HG03175 (cell line): ENCODE data around the gene MAP6D1.
A peak's percentile ranks its signal among the peaks of the same experiment; 100 is the strongest.

Experiments used
- ATAC-seq: cut with Tn5 transposase; IDR thresholded peaks from one replicate; pipeline ENCODE4 v1.9.1; 2021; ENCODE audit warnings: mild to moderate bottlenecking, moderate library complexity; ENCODE audit not compliant: unreplicated experiment

MAP6D1 gene

DNA sequence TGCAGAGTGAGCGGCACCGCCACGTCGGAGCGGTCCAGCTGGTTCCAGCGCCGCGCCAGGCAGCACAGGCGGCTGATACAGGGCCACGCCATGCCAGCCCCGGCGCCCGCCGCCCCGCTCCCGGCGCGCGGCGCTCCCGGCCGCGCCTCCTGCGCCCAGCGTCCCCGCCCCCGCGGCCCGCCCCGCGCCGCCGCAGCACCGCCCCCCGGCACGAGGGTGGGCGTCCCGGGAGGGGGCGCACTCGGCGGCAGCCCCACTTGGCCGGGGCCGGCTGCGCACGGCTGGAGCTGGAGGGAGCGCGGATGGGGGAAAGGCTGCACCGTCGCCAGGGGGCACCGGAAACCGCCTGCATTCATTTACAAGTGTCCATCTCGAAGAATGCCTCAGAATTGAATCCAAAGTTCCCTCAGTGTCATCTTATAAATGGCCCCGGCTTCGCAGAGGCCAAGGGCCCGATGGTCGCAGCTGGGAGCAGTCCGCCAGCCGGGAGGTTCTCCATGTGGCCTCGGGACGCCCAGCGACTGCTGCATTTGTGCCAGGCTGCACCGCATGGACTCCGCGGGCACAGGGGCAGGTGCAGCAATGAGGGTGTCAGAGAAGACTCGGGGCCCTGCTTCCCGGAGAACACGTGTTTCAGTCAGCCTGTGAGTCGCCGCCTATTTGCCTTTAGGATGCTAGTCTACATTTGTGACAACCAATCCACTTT is at the start of gene MAP6D1:
MAP6D1 (minus strand) TSS at position 122 of the 706 bp plus-strand sequence; CDS start at position 92, 30 bp downstream.
- ATAC-seq = peak; percentile 55

DNA sequence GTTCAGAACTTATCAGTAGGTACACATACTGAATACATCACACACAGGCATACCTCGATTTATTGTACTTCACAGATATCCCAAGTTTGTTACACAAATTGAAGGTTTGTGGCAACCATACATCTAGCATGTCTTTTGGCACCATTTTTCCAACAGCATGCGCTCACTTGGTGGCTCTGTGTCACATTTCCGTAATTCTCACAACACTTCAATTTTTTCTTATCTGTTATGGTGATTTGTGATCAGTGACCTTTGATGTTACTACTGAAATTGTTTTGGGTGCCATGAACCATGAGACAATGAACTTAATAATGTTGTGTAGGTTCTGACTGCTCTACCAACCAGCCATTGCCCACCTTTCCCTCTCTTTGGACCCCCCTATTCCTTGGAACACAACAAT is 48.5 kb upstream of the MAP6D1 start:
- ATAC-seq = no peak

DNA sequence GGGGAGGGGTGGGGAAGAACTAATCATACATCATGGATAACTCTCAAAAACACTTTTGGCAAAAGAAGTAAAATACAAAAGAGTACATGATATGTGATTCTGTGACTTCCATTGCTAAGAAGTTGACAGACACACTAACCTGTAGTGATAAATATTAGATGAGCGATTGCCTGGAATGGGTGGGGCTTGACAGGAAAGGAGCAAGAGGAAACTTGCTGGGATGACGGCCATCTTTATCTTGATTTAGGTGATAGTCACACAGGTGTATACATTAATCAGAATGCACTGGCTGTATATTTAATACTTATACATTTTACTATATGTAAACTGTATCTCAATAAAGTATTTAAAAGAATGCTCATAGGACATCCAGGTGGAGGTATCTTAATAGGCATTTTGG is 46.2 kb upstream of the MAP6D1 start:
- no peak for ATAC-seq

DNA sequence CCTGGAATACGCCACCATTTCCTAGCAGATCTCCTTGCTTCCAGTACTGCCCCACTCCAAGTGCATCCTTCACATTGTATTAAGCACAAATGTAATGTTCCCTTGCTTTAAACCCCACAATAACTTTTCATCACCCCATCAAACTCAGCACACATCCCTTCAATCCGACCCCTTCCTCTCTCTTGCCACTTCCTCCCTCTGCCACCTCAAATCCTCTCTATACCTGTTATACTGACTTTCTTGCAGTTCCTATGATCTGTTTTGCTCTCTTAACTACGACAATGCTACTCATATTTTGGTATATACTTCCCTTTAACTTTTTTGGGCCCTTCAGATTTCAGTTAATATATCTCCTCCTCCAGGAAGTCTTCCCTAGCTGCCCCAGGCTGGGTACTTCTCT is 45.2 kb upstream of the MAP6D1 start:
- ATAC-seq = no peak

DNA sequence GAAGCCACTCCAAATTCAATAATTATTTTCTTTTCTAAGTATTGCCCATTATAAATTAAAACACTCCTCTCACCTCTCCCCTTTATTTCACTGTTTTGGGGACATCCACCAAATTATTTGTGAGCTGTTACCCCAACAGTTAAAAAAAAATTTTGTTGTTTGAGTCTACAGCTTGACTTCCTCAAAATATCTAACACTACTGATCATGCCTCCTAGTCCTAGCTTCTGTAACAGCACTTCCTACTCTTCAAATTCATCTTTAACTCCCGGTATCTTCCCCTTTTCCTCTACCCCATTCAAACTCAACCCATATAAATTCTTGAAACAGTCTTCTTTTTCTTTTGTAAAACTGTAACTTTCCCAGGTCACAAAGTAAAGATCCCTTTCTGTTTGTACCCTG is 43.4 kb upstream of the MAP6D1 start:
- no peak for ATAC-seq

DNA sequence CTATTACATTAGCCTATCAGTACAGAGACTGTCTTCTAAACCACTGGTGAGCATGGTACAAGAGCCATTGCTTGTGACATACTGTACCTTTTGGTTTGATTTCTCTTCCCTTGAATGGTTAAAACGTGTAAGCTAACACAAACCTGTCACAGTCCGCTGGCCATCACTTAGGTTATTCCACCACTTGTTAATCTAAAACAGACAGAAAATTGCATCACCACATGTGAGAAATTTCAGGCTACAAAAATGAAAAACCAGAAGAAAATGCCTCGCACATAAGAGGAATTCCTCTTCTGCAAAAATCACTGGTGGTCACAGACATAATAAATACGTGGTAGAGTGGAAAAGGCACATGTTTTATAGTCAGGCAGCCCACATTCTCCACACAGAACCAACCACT is 37.2 kb upstream of the MAP6D1 start:
- no peak for ATAC-seq

DNA sequence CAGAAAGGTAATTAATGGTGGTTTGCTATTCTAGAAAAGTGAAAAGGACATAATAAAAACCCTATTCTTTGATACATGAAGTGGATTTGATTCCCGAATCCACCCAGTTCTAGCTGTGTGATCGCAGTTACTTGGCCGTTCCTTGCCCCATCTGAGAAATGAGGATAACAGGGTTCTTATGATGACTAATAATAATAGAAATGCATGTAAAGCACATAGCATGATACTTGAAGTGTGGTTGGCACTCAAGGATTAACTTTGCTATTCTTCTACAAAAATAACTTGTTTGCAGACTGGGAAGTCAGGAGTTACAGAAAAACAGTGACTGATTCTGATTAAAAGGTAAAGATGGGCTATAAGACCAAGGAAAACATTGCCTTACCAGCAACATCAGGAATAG is 32.5 kb upstream of the MAP6D1 start:
- no peak for ATAC-seq

DNA sequence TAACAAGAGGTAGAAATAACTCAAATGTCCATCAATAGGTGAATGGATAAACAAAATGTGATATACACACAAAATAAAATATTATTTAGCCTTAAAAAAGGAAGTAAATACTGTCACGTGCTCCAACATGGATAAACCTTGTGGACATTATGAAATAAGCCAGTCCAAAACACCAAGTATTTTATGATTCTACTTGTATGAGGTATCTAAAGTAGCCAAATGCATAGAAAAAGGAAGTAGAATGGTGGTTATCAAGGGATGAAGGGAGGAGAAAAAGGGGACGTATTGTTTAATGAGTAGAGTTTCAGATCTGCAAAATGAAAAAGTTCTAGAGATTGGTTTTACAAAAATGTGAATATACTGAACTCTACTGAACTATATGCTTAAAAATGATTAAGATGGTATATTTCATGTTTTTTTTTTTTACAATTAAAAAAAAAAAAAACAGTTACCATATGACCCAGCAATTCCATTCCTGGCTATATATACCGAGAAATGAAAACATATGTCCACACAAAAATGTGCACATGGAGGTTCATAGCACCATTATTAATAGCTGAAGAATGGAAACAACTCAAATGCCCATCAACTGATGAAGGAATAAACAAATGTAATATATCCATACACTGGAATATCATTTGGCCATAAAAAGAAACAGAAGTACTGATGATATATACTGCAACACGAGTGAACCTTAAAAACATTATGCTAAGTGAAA is 29.1 kb upstream of the MAP6D1 start:
- ATAC-seq = no peak

DNA sequence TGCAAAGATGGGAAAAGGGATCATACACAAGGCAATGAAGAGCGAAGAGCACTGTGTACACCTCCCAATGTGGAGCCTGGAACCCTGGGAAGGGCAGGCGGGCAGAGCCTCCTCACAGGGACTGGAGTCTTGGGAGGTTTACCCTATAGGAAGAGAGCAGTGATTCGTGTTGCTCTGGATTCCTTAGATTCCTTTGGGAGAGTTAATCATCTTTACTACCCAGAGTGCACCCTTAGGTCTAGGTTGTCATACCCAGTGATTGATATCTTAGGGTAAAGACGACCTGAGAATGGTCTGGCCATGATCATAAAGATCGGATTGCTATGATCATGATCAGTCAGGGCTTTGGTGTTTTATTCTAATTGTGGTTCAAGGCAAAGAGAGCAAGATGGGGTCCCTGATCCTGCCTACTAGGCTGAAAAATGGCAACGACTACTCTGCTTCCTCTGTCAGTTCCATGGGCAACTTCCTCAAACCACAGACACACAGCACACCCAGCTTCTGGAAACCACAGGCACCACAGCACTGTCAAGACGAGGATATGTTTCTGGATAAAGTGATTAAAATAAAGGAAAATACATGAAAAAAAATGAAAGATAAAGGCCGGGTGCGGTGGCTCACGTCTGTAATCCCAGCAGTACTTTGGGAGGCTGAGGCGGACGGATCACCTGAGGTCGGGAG is 20.4 kb upstream of the MAP6D1 start:
- no peak for ATAC-seq

DNA sequence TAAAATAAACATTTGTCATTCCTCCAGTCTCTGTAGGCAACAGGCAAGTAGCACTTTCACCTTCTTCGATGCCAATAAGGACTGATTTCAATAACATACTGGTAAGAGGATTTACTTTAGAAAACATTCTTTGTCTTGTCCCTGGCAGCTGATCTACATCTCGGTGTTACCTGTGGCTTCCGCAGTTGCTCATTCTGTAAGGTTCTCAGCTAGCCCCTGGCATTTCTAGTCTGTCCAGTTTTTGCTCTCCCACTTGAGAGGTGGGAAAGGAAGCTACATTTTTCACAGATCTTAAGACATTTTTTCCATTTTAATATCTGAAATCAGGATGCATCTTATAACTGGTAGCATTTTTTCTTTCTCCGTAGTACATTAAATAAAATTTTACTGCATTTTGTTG is 19.7 kb upstream of the MAP6D1 start:
- no peak for ATAC-seq

DNA sequence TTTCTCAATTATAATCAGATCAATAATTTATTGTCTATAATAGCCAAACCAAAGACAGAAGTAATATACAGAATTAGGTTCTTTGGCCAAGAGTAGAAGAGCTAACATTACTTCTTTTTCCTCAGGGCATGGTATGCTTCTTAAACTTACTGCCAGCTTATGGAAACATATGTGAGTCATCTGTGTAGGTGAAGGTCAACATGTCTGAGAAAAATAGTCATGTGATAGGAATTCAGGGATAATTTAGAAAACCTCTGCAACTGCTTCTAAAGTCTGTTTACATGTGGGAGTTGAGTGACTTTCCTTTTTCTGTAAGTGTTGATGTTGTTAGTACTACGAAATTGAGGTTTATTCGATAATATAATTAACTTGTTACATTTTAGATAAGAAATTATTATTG is 19.2 kb upstream of the MAP6D1 start:
- ATAC-seq = no peak

DNA sequence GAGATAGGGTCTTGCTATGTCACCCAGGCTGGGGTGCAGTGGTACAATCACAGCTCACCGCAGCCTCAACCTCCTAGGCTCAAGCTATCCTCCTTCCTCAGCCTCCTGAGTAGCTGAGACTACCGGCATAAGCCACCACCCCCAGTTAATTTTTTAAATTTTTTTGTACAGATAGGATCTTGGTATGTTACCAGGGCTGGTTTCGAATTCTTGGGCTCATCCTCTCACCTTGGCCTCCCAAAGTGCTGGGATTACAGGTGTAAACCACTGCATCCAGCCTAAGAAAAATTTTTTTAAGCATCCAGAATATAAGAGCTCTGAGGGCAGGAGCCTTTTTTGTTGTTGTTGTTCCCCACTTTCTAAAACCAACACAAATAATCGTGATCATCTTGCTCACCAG is 14.4 kb upstream of the MAP6D1 start:
- ATAC-seq = no peak

DNA sequence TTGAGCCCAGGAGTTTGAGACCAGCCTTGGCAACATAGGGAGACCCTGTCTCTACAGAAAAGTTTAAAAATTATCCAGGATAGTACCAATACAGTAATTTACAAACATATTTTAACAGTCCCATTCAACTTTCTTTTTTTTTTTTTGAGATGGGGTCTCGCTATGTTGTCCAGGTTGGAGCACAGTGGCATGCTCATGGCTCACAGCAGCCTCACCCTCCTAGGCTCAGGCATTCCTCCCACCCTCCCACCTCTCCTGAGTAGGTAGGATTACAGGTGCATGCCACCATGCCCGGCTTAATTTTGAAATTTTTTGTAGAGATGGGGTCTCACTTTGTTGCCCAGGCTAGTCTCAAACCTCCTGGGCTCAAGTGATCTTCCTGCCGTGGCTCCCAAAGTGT is 12.5 kb upstream of the MAP6D1 start:
- no peak for ATAC-seq

DNA sequence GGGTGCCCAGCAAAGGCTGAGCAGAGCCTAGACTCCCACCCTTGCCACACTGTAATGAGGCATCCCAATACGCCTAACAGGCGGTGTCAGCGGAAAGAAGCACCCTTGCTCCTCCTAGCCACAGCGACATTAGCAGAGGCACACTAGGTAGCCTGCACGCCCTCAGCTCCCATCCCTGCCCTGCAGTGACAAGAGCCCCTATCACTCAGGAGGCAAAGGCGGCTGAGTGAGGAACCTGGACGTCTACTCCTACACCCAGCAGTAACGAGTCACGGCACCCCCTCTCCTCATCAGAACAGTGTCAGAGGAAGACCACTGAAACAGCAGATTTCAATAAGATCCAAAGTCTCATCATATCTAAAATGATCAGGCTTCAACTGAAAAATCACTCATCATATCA is 12.0 kb upstream of the MAP6D1 start:
- ATAC-seq = no peak

DNA sequence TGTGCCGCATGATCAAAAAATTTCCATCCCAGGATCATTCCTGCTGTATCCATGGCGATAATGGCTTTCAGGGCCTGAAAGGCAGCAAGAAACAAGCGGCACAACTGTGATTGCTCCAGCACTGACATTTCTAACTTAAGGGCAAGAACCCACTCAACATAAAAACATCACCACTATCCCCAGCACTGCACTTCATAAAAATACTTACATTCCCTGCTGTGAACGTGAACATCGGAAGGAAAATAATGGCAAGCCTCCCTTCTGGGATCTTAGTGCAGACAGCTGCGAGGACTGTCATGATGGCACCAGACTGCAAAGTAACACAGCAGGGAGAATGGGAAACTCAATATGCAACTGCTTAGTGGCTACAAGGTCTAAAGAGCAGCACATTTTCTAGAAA is 8.1 kb upstream of the MAP6D1 start:
- no peak for ATAC-seq

DNA sequence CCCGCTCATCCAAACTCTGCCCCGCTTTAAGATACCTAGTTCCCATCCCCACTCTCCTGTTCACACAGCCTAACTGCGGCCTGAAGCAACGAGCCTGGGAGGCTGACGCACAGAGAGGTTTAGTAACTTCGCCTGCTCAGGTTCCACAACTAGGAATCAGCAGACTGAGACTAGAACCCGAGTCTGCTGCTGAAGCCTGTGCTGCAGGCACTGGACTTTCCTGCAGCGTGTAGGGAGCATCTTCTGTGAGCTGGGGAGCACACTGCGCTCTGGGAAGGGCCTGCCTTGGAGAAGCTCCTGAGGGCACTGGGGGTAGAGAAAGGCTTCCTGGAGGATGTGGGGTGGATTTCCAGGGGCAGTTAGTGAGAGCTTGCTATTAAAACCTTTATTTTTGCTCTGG is 4.8 kb upstream of the MAP6D1 start:
- ATAC-seq = no peak

DNA sequence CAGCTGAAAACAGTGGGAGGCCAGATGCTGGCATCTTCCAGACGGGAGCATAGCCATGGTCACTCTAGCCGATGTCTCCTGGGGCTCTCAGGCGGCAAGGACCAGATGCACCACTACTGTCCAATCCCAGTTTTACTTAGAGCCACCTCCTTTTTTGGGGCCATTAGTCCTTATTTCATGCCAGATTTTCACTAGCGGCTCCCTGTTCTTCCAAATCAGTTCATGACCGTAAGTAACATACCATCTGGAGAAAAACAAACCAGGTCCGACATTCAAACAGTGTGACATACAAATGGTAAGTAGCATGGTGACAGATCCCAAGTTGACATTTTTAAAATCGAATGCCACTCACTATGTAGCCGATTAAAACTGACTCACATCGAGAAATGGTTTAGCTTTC is 4.1 kb upstream of the MAP6D1 start:
- no peak for ATAC-seq

DNA sequence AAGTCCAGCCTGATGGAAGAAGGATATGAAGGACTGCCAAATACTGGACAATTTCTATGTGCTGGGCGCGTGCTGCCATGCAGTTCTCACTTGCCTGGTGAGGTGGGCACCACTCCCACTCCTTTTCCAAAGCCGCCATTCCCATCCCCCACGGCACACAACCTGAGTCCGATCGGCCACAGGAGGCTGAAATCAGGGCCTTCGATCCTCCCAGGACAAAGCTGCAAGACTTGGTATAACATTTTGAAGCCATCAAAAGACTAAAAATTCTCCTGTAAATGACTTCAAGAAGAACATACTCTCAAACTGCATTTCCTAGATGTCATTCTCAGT is 3.1 kb upstream of the MAP6D1 start:
- ATAC-seq = no peak

DNA sequence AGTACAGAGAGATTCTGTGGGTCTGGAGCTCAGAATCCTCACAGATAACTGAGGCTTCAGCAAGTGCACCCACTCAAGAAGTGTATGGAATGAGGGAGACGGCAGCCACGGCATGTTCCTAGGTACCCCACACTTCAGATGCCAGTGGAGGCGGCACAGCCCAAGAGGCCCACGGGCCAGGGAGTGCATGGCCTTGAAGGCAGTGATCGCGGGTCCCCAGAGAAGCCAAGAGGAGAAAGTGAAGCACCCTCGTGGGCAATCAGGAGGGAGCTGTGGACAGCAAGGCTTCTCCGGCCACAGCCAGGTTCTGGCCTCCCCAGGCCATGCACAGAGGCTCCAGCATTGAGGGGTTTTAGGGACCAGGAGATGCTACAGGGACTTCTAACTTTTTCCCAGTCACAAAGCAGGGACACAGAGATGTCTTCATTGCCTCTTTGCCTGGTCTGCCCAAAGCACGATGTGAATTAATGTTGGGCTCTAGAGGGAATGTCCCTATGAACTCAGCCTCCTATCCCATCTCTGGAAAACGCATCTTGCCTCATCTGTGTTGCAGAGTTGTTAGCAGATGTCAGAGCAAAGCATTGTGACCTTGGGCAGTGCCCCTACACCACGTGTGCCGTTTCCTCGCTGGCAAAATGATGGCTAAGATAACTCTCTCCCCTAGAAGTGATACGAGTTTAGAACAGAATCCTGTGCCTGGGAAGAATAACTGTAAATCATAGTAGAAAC is 2.6 kb upstream of the MAP6D1 start:
- ATAC-seq = no peak

DNA sequence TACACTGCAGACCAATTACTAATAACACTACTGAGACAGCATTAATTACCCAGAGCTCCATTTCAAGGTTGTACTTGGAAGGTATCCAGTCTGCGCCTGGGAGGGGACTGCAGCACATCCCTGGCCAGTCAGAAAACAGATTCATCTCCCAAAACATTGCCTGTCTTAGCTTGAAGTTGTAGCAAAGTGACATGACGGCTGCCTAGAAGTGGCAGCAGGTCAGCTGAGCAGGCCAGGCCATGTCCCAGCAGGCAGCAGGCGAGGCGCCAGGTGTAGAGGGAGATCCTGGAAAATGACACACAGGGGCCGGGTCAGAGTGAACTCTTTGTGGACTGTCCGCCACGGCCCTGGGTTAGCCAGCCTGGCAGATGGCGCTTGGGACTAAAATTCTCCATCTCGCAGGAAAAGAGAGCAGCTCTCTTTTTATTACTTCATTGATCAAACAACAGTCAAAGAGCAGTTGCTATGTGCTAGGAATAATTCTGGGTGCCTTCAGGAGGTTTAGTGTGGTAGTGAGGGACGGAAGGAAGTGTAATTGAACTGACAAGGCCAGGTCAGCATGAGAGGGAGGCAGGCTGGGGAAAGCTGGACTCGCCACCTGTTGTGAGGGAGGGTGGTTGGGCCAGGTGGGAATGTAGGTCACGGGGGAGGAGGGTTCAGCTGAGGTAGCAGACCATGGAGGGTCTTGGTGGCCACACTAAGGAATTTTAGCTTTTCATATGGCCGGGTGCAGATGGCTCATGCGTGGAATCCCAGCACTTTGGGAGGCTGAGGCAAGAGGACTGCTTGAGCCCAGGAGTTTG is 1.3 kb upstream of the MAP6D1 start:
- ATAC-seq = no peak
